22Rv1 (cell line): ENCODE results near the gene PPP6R2.

ENCODE experiments used
- CTCF ChIP-seq: fragments of 450-650 bp; IDR thresholded peaks from 2 replicates; pipeline ENCODE4 v1.5.1; 2017; ENCODE audit warnings: mild to moderate bottlenecking
- ZFX ChIP-seq: fragments of 450-650 bp; IDR thresholded peaks from 2 replicates; pipeline ENCODE4 v1.6.1; 2017; ENCODE audit warnings: antibody characterized with exemption, borderline replicate concordance

GRCh38 chr22:50438305-50439275 lies 95.5 kb downstream of the PPP6R2 start:
- TF ChIP-seq CTCF (no peak), ZFX (no peak)
